Endothelial cell of umbilical vein (primary cell): ENCODE measurements around the gene NDUFB4. TPM values are rescaled to one million over a fixed set of nuclear protein-coding genes. Genes with fewer than 3 reads are reported as not detected.

Experiments
- BruUV-seq: library from RNA; stranded (reverse); fragments of 400-500 nt; replicated peaks from 2 replicates; lab custom pipeline; 2021; lab: Mats Ljungman, UMichigan
- CTCF ChIA-PET: fragments of 300-600, 350-600 bp; sonication (Branson Sonifier 250); formaldehyde crosslinking; loops from one replicate; lab custom pipeline; 2021; ENCODE audit warnings: antibody characterized with exemption, inconsistent platforms; lab: Charles Lee
- POLR2A ChIA-PET: fragments of 300-600, 350-600 bp; sonication (Branson Sonifier 250); formaldehyde crosslinking; loops from one replicate; lab custom pipeline; 2021; ENCODE audit warnings: antibody characterized with exemption, inconsistent platforms; lab: Charles Lee
- DNase-seq: peaks from one replicate; pipeline ENCODE4 v3.0.0-alpha.2; 2011; ENCODE audit warnings: low read depth, low spot score
- FAIRE-seq: peaks from 2 replicates; lab custom pipeline; 2011; peaks lifted over from hg19 to GRCh38; lab: Jason Lieb, UNC
- H2AFZ ChIP-seq: 2 replicates; pipeline ENCODE4 v1.6.0; 2012; ENCODE audit warnings: low read depth, low read length, control low read depth, inconsistent platforms
- H3K27ac ChIP-seq: 2 replicates; pipeline ENCODE4 v1.5.1; 2011; ENCODE audit warnings: low read depth, mild to moderate bottlenecking, control low read depth, low read length, moderate library complexity; ENCODE audit not compliant: insufficient read depth
- H3K27me3 ChIP-seq, 2 experiments: 2 replicates each; pipeline versions ENCODE4 v1.6.0 to v1.6.1; 2011; ENCODE audit warnings: low read length in 2 of 2, mixed read lengths in 1 of 2; ENCODE audit not compliant: control insufficient read depth in 2 of 2, insufficient read depth in 2 of 2
- H3K36me3 ChIP-seq, 2 experiments: 2 replicates in 1 of 2; 3 replicates in 1 of 2; pipeline ENCODE4 v1.5.1; 2011; ENCODE audit warnings: low read length in 2 of 2, mild to moderate bottlenecking in 1 of 2, moderate library complexity in 1 of 2; ENCODE audit not compliant: control insufficient read depth in 2 of 2, insufficient read depth in 2 of 2; ENCODE audit errors: extremely low read depth in 1 of 2
- H3K4me1 ChIP-seq: 3 replicates; pipeline ENCODE4 v1.5.1; 2011; ENCODE audit warnings: mild to moderate bottlenecking, low read length; ENCODE audit not compliant: control insufficient read depth, insufficient read depth; ENCODE audit errors: extremely low read depth
- H3K4me2 ChIP-seq: 2 replicates; pipeline ENCODE4 v1.6.1; 2011; ENCODE audit warnings: low read length, control low read depth, mixed read lengths; ENCODE audit not compliant: insufficient read depth
- H3K4me3 ChIP-seq, 3 experiments: fragments of 200-600 bp in 1 of 3; sonication (generic), shearing (Covaris generic) in 1 of 3; replicated peaks in 1 of 3; 2 replicates each; pipeline ENCODE4 v1.5.1; 2011 to 2016; ENCODE audit warnings: control low read depth in 3 of 3, low read length in 3 of 3, mild to moderate bottlenecking in 2 of 3, inconsistent platforms in 1 of 3, low read depth in 1 of 3, moderate library complexity in 1 of 3; ENCODE audit not compliant: insufficient read depth in 1 of 3
- H3K79me2 ChIP-seq: 2 replicates; pipeline ENCODE4 v1.6.0; 2012; ENCODE audit warnings: low read length, inconsistent platforms; ENCODE audit not compliant: control insufficient read depth, insufficient read depth
- H3K9ac ChIP-seq: replicated peaks from 2 replicates; pipeline ENCODE3; 2011; ENCODE audit warnings: low read length, control low read depth; ENCODE audit not compliant: insufficient read depth; ENCODE audit errors: extremely low read depth
- H3K9me1 ChIP-seq: replicated peaks from 3 replicates; pipeline ENCODE4 v1.6.0; 2011; ENCODE audit warnings: mild to moderate bottlenecking, low read length; ENCODE audit not compliant: control insufficient read depth, insufficient read depth; ENCODE audit errors: extremely low read depth
- H3K9me3 ChIP-seq: replicated peaks from 2 replicates; pipeline ENCODE4 v1.5.1; 2012; ENCODE audit warnings: low read length, inconsistent platforms; ENCODE audit not compliant: control insufficient read depth, insufficient read depth
- H4K20me1 ChIP-seq: replicated peaks from 2 replicates; pipeline ENCODE3; 2011; ENCODE audit warnings: mild to moderate bottlenecking, low read length; ENCODE audit not compliant: control insufficient read depth, insufficient read depth; ENCODE audit errors: extremely low read depth
- EZH2 ChIP-seq: IDR thresholded peaks from 2 replicates; pipeline ENCODE4 v1.6.1; 2012; ENCODE audit warnings: borderline replicate concordance, low read depth, mild to moderate bottlenecking, moderate library complexity, low read length, inconsistent platforms; ENCODE audit not compliant: severe bottlenecking
- FOS ChIP-seq: IDR thresholded peaks from 2 replicates; pipeline ENCODE4 v1.6.1; 2011; ENCODE audit warnings: mild to moderate bottlenecking, low read length, moderate library complexity, borderline replicate concordance; ENCODE audit not compliant: insufficient read depth
- GATA2 ChIP-seq: IDR thresholded peaks from 2 replicates; pipeline ENCODE4 v1.7.0; 2011; ENCODE audit warnings: low read depth, mild to moderate bottlenecking, moderate library complexity, mixed read lengths, low read length; ENCODE audit not compliant: insufficient read length, insufficient read depth
- JUN ChIP-seq: IDR thresholded peaks from 2 replicates; pipeline ENCODE4 v1.6.1; 2011; ENCODE audit warnings: borderline replicate concordance, low read depth; ENCODE audit not compliant: insufficient read length, insufficient read depth
- MYC ChIP-seq: IDR thresholded peaks from one replicate; pipeline ENCODE4 v1.6.1; 2011; ENCODE audit warnings: mild to moderate bottlenecking, low read depth, low read length
- POLR2A ChIP-seq: IDR thresholded peaks from 2 replicates; pipeline ENCODE4 v1.6.1; 2012; ENCODE audit warnings: low read depth, mild to moderate bottlenecking, control low read depth, low read length
- POLR2AphosphoS5 ChIP-seq: IDR thresholded peaks from 2 replicates; pipeline ENCODE4 v1.6.1; 2012; ENCODE audit warnings: low read depth, mild to moderate bottlenecking, control low read depth, low read length, moderate library complexity; ENCODE audit not compliant: insufficient read depth
- dilution Hi-C: fragments of 300-500 bp; cut with MboI; formaldehyde crosslinking; loops from one replicate; pipeline ENCODE4 v1.15.0; 2019; ENCODE audit warnings: low sequenced_read_pairs; ENCODE audit not compliant: extremely low pct_ligation_motif_present
- intact Hi-C: fragments of 100-400 bp; cut with micrococcal nuclease; formaldehyde crosslinking; loops from one replicate; pipeline ENCODE4 v1.10.0; 2022
- polyA plus RNA-seq, 4 experiments: library from polyadenylated mRNA; depleted of rRNA in 3 of 4; stranded (reverse) in 3 of 4; unstranded in 1 of 4; fragments of >200 nt; gene quantifications; 2 replicates each; pipeline versions ENCODE4 v1.2.1 to v1.2.3, GENCODE V29; 2011 to 2012; ENCODE audit warnings: missing spikeins in 1 of 4
- total RNA-seq: library from RNA; stranded (reverse); gene quantifications from 2 replicates; pipeline ENCODE4 v1.2.3, GENCODE V29; 2021
- TF ChIP-seq, protein P1 (sequence below): IDR thresholded peaks from 2 replicates; pipeline ENCODE4 v1.6.1; 2011; ENCODE audit not compliant: insufficient read depth, insufficient read length
- TF ChIP-seq, protein P2 (sequence below), 2 donors: IDR thresholded peaks; 1 replicate in 1 of 2; 2 replicates in 1 of 2; pipeline ENCODE4 v1.5.1; 2011; ENCODE audit warnings: low read length in 2 of 2, mild to moderate bottlenecking in 2 of 2, moderate library complexity in 2 of 2, control low read depth in 1 of 2, inconsistent platforms in 1 of 2, low read depth in 1 of 2; ENCODE audit not compliant: insufficient read depth in 1 of 2; ENCODE audit errors: extremely low read depth in 1 of 2

Gene NDUFB4
- total and polyA plus RNA-seq, 2 donors (not counting 3 experiments of a cell fraction or from before 2014, with no cell fraction given) = 140 to 191 TPM

DNA sequence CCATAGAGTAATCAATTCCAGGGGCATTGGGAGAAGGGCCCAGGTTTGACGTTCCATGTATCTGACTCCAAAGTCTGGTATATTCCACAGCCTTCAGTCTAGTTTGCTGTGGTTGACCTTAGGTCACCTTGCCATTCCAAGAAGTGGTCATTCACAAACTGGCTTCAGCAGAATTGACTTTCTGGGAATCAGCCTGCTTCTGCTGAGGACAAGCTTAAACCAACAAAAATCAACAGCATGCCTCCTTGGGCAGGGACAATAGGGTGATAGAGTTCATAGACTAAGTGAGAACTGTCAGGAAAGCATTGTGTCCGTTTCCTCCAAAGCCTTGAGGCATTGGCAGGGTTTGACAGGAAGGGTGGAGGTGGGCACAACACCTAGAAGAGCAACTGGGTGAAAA is 24.1 kb upstream of the NDUFB4 start:
- Histone ChIP-seq H4K20me1 (no peaks in the 10 kb centered on the region), H3K9me3 (no peaks in the 10 kb centered on the region), H3K4me2 (no peak overlapping the region), H3K79me2 (no peaks in the 10 kb centered on the region), H2AFZ (no peak overlapping the region), H3K27me3 (no peaks in the 10 kb centered on the region), H3K27ac (no peak overlapping the region), H3K4me1 (no peaks in the 10 kb centered on the region), H3K9me1 (no peaks in the 10 kb centered on the region), H3K9ac (no peak overlapping the region), H3K36me3 (no peaks in the 10 kb centered on the region), H3K4me3 (no peak overlapping the region)
- BruUV-seq = no TSS peak
- POLR2A ChIA-PET = no interaction called here
- no peak for FAIRE-seq
- TF ChIP-seq MYC = no peak
- TF ChIP-seq, protein P1, sequence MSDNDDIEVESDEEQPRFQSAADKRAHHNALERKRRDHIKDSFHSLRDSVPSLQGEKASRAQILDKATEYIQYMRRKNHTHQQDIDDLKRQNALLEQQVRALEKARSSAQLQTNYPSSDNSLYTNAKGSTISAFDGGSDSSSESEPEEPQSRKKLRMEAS = no peak
- TF ChIP-seq FOS = no peak
- no peak for TF ChIP-seq EZH2
- TF ChIP-seq POLR2AphosphoS5 = no peak
- TF ChIP-seq, protein P2, sequence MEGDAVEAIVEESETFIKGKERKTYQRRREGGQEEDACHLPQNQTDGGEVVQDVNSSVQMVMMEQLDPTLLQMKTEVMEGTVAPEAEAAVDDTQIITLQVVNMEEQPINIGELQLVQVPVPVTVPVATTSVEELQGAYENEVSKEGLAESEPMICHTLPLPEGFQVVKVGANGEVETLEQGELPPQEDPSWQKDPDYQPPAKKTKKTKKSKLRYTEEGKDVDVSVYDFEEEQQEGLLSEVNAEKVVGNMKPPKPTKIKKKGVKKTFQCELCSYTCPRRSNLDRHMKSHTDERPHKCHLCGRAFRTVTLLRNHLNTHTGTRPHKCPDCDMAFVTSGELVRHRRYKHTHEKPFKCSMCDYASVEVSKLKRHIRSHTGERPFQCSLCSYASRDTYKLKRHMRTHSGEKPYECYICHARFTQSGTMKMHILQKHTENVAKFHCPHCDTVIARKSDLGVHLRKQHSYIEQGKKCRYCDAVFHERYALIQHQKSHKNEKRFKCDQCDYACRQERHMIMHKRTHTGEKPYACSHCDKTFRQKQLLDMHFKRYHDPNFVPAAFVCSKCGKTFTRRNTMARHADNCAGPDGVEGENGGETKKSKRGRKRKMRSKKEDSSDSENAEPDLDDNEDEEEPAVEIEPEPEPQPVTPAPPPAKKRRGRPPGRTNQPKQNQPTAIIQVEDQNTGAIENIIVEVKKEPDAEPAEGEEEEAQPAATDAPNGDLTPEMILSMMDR (IDR thresholded peaks at IDR 0.05; ENCODE audit: extremely low read depth in 1 of 2, insufficient read depth in 1 of 2, low read depth in 1 of 2, low read length in 2 of 2) = no peak
- TF ChIP-seq GATA2 = no peak
- TF ChIP-seq JUN = no peak
- no peak for TF ChIP-seq POLR2A
- dilution Hi-C loops (no loop called here), intact Hi-C loops (no loop called here)
- DNase-seq = no peak
- CTCF ChIA-PET = no interaction called here
